HG03457 (cell line): ENCODE measurements around the gene FOXP1.
"Not testable (repeated sequence)": the region's sequence is repeated elsewhere in the genome, so short reads cannot be mapped to it uniquely, and the experiment has no call there.

Experiments
- ATAC-seq: cut with Tn5 transposase; IDR thresholded peaks from one replicate; pipeline ENCODE4 v1.9.1; 2021; ENCODE audit warnings: moderate number of reproducible peaks; ENCODE audit not compliant: unreplicated experiment

The FOXP1 gene

GRCh38 chr3:71351403-71352149 lies 232.0 kb downstream of the FOXP1 start:
- ATAC-seq = no peak

GRCh38 chr3:71350998-71351397 lies 232.5 kb downstream of the FOXP1 start:
- no peak for ATAC-seq

GRCh38 chr3:71348831-71349230 lies 234.7 kb downstream of the FOXP1 start:
- no peak for ATAC-seq

DNA sequence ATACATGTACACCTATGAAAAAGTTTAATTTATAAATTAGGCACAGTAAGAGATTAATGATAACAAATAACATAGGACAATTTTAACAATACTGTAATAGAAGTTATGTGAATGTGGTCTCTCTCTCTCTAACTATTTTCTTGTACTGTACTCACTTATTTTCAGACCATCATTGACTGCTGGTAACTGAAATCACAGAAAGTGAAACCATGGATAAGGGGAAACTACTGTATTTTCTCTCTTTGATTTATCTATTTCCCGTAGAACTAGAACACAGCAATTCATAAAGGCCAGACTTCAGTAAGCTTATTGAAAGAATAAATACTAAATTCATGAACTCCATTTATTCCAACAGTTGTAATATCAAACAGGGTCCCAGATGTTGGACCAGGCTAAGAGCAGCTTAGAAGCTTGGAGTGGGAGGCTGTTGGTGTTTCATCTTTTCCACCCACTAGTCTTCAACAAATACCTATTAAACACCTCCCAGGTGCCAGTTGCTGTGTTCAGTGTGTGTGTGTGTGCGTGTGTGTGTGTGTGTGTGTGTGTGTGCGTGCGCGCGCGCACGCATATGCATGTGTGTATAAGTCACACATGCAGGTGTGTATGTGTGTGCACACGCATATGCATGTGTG lies 235.4 kb downstream of the FOXP1 start:
- ATAC-seq = no peak

GRCh38 chr3:71346061-71346460 lies 237.5 kb downstream of the FOXP1 start:
- ATAC-seq = no peak

- ATAC-seq = no peak
Observed at GRCh38 chr3:71345429-71346040, 238.0 kb downstream of the FOXP1 start.

GRCh38 chr3:71341721-71342120 lies 241.8 kb downstream of the FOXP1 start:
- no peak for ATAC-seq

- no peak for ATAC-seq
Observed at GRCh38 chr3:71339049-71339448, 244.5 kb downstream of the FOXP1 start.

DNA sequence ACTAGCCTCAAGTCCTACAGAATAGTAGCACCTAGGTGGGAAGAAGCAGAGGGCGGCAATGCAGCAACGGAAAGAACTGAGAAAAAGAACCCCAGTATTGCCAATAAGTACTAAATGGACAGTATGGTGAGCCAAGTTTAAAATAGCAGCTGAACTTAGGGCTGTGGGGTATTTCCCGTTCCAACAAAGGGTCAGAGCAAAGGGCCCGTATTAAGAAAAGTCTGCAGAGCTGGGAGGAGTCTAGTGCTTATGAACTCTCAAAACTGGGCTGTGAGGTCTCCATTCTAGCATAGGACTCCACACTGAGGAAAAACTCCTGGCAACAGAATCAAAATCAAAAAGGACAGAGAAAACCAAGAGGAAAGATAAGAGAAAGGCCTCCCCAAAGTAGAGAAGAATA lies 250.7 kb downstream of the FOXP1 start:
- no peak for ATAC-seq

GRCh38 chr3:71330909-71331308 lies 252.6 kb downstream of the FOXP1 start:
- ATAC-seq = no peak

- ATAC-seq = no peak
Observed at GRCh38 chr3:71330505-71330904, 253.0 kb downstream of the FOXP1 start.

DNA sequence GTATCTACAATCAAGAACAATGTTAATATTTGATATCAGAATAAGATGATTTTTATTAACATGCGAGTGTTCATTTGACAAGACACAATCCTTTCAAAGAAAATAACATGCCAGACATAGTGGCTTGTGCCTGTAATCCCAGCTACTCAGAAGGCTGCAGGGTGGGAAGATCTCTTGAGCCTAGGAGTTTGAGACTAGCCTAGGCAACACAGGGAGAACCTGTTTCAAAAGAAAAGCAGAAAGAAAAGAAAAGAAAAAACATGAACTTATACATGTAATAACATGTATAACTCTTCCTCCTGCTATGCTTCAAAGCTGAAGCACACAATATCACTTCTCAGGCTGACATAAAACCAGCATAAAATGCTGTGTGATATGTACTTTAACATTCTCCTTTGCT lies 253.7 kb downstream of the FOXP1 start:
- ATAC-seq = no peak

- no peak for ATAC-seq
Observed at GRCh38 chr3:71328926-71329325, 254.6 kb downstream of the FOXP1 start.

- ATAC-seq = no peak
Observed at GRCh38 chr3:71327936-71328335, 255.6 kb downstream of the FOXP1 start.

DNA sequence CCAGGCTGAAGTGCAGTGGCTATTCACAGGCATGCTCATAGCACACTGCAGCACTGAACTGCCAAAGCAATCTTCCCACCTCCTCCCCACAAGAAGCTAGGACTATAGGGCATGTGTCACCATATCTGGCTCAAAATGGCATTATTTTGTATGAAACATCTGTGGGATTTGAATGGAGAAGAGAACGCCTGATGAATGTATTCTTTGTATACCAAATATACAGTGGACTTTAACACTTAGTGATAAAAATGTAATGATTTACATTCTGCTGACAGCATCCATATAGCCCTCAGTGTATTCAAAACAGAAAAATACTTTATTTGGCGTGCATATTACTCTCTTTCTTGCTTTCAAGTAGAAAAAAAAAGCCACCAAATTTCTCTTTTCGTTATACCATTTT lies 257.8 kb downstream of the FOXP1 start:
- no peak for ATAC-seq

DNA sequence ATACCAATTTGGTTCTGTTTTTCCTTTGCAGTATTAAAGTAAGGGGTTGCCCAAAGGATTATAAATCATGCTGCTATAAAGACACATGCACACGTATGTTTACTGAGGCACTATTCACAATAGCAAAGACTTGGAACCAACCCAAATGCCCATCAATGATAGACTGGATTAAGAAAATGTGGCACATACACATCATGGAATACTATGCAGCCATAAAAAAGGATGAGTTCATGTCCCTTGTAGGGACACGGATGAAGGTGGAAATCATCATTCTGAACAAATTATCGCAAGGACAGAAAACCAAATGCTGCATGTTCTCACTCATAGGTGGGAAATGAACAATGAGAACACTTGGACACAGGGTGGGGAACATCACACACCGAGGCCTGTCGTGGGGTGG lies 259.3 kb downstream of the FOXP1 start:
- ATAC-seq = not testable (repeated sequence)

- ATAC-seq = no peak
Observed at GRCh38 chr3:71323558-71323957, 260.0 kb downstream of the FOXP1 start.

- no peak for ATAC-seq
Observed at GRCh38 chr3:71322154-71322553, 261.4 kb downstream of the FOXP1 start.

DNA sequence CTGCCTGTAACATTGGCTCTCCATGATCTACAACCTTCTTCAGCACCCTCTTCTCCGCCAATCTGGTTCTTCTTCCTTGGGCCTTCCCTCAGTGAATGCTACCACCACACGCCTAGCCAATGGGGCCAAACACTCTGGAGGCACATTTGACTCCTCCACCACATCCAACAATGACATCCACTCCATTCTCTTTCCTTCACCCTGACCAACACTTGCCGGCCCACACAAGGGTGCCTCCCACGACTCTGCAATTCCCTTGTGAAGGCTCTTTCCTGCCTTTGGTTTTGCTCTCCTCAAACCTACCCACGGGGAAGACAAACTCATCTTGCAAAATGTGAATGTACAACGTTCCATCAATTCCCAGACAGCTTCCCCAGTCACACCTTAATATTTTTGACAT lies 263.8 kb downstream of the FOXP1 start:
- no peak for ATAC-seq

GRCh38 chr3:71318458-71318827 lies 265.1 kb downstream of the FOXP1 start:
- no peak for ATAC-seq

DNA sequence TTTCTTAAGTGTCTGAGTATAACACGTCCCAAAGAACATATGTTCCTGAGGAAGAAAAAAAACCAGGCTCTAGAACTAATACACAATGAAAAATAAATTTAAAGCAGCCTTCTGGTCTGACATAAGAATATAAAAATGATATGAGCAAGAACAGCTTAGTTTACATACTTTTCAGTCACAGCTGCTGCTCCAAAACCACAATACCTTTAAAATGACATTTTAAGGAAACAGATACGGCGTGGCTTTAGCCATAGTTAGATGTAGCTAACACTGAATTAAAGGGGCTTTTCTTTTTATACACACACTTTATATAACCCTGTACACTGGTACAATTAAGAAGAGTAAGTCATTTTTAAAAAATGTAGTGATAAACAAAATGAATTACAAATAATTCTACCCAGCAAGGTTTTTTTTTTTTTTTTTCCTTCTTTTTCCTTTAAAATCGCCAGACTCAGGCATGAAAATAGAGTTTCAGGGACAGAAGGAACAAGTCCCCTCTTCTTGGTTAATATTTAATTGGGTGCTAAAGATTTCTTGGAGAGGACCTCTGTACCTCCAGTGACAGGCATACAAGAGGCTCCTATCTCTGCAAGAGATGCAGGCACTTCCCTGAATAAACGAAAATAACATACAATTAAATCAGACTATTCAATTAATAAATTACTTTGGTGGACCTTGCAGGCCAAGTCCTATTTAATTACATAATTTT lies 265.6 kb downstream of the FOXP1 start:
- ATAC-seq = no peak

DNA sequence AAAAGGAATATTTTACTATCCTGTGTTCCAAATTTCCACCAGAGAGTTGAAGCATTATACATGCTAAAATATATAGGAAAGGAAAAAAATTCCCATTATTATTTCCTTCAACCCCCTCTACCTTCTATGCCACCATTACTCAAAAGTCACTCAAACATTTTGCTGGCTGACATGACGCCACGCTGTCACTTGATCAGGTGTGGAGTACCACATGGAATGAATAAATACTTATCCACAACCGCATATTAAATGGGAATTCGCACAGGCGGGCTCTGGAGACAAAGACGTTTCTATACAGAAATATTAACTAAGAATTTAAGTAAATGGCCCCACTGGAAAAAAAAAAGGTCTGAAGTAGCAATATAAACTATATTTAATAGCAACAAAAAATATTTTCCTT lies 266.4 kb downstream of the FOXP1 start:
- no peak for ATAC-seq
